Activated CD8-positive, alpha-beta memory T cell treated with anti-CD3 and anti-CD28 coated beads, Interleukin-2, amount 10 ng/mL, durations not matched to agents 7 days and 5 days (primary cell): ENCODE data around the gene ALX4. TPM values are rescaled to one million over a fixed set of nuclear protein-coding genes. Genes with fewer than 3 reads are reported as not detected.
A peak's percentile ranks its signal among the peaks of the same experiment; 100 is the strongest.

ENCODE experiments used
- ATAC-seq: fragments of 150-1000 bp; cut with Tn5 transposase; one replicate; pipeline ENCODE4 v1.10.0; 2021; ENCODE audit warnings: moderate library complexity
- CTCF ChIA-PET: fragments of 350-600 bp; sonication (Branson Sonifier 250); formaldehyde crosslinking; loops from one replicate; lab custom pipeline; 2021; ENCODE audit warnings: antibody characterized with exemption; lab: Charles Lee
- DNase-seq: peaks from one replicate; pipeline ENCODE4 v3.0.0-alpha.2; 2020
- H3K27ac Mint-ChIP-seq: one replicate; pipeline ENCODE4 v1.8.0; 2021; ENCODE audit warnings: mild to moderate bottlenecking, mixed read lengths
- H3K27me3 Mint-ChIP-seq: one replicate; pipeline ENCODE4 v1.8.0; 2021; ENCODE audit warnings: mixed read lengths
- H3K36me3 Mint-ChIP-seq: one replicate; pipeline ENCODE4 v1.8.0; 2021; ENCODE audit warnings: mild to moderate bottlenecking, mixed read lengths
- H3K4me1 Mint-ChIP-seq: one replicate; pipeline ENCODE4 v1.8.0; 2021; ENCODE audit warnings: mixed read lengths
- H3K4me3 Mint-ChIP-seq: one replicate; pipeline ENCODE4 v1.8.0; 2021; ENCODE audit warnings: mild to moderate bottlenecking, moderate library complexity, mixed read lengths
- H3K9me3 Mint-ChIP-seq: one replicate; pipeline ENCODE4 v1.8.0; 2022; ENCODE audit warnings: low read depth, mixed read lengths
- total RNA-seq, 2 experiments: library from RNA; stranded (reverse); gene quantifications; one replicate each; pipeline ENCODE4 v1.2.3, GENCODE V29; 2021

ALX4 gene
- total RNA-seq, 2 experiments from 2014 or later, result not detected

DNA sequence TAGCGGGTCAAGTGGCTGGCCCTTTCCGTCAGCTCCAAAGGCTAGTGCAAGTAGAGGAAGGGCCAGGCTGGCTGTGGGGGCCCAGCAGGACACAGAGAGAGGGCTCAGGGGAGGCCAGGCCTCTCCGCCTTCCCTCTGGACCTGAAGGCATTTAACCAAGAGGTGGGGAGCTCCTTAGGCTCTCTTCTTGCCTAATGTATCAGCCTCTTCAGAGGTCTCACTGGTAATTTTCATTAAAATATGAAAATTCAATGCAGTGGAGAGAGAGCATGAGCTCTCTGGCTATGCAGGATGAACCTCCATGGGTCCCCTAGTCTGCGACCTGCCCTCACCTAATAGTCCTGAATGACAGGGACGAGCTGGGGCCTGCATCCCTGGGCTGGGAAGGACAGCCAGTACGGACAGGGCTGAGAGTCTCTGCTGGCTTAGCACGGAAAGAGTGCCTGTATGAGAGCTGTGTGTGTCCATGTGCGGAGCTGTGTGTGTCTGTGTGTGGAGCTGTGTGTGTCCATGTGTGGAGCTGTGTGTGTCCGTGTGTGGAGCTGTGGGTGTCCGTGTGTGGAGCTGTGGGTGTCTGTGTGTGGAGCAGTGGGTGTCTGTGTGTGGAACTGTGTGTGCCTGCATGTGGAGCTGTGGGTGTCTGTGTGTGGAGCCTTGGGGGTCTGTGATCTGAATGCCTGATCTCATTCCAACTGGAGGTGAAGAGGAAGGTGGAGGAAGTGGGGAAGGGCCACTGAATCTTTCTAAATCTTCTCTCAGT lies 2.4 kb downstream of the ALX4 start:
- Mint-ChIP-seq H3K36me3 (no peaks in the 10 kb centered on the region), H3K27ac (no peak overlapping the region), H3K27me3 (peaks cover 97% of the 10 kb centered on the region), H3K4me3 (no peak overlapping the region), H3K4me1 (peaks cover 31% of the 10 kb centered on the region), H3K9me3 (no peaks in the 10 kb centered on the region)
- ATAC-seq (no peak), DNase-seq (no peak)
- CTCF ChIA-PET, result interaction anchor here (1.2 to 1.9 kb wide), 3 partner anchors 9 to 50 kb away, joined by 3 to 5 read pairs (median 3); no protein-coding TSS in a partner anchor

DNA sequence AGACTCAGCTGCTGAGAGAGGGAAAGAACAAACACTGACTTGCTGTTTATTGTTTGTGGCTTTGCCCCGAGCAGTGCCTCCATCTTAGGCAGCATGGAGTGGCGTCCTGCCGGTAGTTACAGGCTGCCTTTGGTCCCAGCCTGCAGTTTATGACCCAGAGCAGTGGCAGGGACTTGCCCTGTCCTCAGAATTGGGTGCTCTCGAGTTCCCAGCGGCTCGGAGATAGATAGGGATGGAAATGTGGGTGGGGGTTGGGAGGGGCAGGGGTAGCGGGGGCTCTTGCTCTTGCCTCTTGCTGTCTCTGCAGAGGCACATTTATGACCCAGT lies 3.1 kb downstream of the ALX4 start:
- no peak overlapping the region for H3K27ac Mint-ChIP-seq
- no peaks in the 10 kb centered on the region for H3K9me3 Mint-ChIP-seq
- ATAC-seq (no peak), DNase-seq (no peak)
- H3K4me1 Mint-ChIP-seq, result peaks cover 31% of the 10 kb centered on the region
- peak overlapping the region; percentile 82 for H3K4me3 Mint-ChIP-seq
- H3K27me3 Mint-ChIP-seq, result peaks cover 97% of the 10 kb centered on the region
- CTCF ChIA-PET, result interaction anchor here (1.2 to 1.9 kb wide), 3 partner anchors 10 to 212 kb away, joined by 3 to 5 read pairs (median 3); no protein-coding TSS in a partner anchor
- no peaks in the 10 kb centered on the region for H3K36me3 Mint-ChIP-seq

GRCh38 chr11:44306052-44306917 lies 3.7 kb downstream of the ALX4 start:
- ATAC-seq, result peak; percentile 34

DNA sequence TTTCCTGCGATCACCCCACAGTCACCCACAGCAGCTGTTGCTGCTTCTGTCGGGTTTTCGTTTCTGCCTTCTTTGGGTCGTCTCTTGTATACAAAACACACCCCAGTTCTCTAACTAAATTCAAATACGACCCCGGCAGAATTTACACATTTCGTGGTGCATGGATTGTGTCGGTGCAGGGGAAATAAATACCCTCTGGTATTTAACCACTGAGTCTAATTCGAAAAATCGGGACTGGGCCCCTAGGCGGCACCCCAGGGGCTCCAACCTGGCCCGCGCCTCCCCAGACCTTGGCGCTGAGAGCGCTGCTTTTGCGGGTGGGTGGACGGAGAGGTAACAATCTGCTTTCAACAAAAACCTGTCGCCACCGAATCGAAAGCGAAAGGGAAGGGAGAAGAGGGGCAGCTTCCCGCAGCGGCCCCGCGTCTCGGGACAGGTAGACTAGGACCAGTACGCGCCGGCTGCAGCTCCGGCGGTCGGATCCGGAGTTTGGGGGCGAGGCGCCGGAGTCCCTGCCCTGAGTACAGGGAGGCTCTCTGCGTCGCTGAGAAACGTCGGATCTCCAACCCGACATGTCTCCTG lies 4.4 kb downstream of the ALX4 start:
- DNase-seq, result peak; percentile 78
- peak; percentile 71 for ATAC-seq
- Mint-ChIP-seq H3K27ac (peak overlapping the region; percentile 45), H3K4me1 (peaks cover 29% of the 10 kb centered on the region), H3K9me3 (no peaks in the 10 kb centered on the region), H3K27me3 (peaks cover 93% of the 10 kb centered on the region), H3K4me3 (peak overlapping the region; percentile 82), H3K36me3 (no peaks in the 10 kb centered on the region)
- CTCF ChIA-PET, result interaction anchor here (1.3 to 1.6 kb wide), 2 partner anchors 211 to 218 kb away, joined by 3 to 4 read pairs; no protein-coding TSS in a partner anchor

More at GRCh38 chr11:44306052-44306917, 3.7 kb downstream of the ALX4 start:
- Mint-ChIP-seq H3K9me3 (no peaks in the 10 kb centered on the region), H3K4me1 (peaks cover 31% of the 10 kb centered on the region), H3K4me3 (peak overlapping the region; percentile 82), H3K27me3 (peaks cover 97% of the 10 kb centered on the region), H3K27ac (no peak overlapping the region), H3K36me3 (no peaks in the 10 kb centered on the region)
- CTCF ChIA-PET, result interaction anchor here (1.2 to 1.6 kb wide), 3 partner anchors 21 to 217 kb away, joined by 3 to 4 read pairs (median 3); no protein-coding TSS in a partner anchor
- DNase-seq, result no peak

DNA sequence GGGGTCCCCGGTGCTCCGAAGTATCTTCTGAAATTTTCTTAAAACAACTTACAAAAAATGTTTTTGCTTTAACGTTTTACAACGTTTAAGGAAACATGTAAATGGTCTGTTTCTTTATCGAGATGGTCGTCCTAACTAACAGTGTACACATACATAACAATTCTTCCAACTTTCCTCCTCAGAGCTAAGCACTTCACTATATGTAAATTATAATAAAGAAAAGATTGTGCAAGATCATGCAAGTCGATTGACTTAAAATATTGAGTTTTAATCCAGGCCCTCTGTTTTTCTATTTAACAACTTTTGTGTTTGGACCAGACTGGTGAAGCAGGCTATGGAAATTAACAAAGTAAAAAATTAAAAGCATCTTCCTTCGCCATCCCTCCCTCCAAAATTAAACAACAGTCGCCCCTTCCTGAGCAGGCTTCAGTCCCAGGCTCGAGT lies 4.9 kb downstream of the ALX4 start:
- ATAC-seq (no peak), DNase-seq (no peak)
- H3K36me3 Mint-ChIP-seq, result no peaks in the 10 kb centered on the region
- H3K4me1 Mint-ChIP-seq, result peaks cover 29% of the 10 kb centered on the region
- no peaks in the 10 kb centered on the region for H3K9me3 Mint-ChIP-seq
- CTCF ChIA-PET, result interaction anchor here (1.3 to 1.6 kb wide), 2 partner anchors 210 to 218 kb away, joined by 3 to 4 read pairs; no protein-coding TSS in a partner anchor
- H3K4me3 Mint-ChIP-seq, result peak overlapping the region; percentile 82
- H3K27me3 Mint-ChIP-seq, result peaks cover 92% of the 10 kb centered on the region
- peak overlapping the region; percentile 45 for H3K27ac Mint-ChIP-seq

DNA sequence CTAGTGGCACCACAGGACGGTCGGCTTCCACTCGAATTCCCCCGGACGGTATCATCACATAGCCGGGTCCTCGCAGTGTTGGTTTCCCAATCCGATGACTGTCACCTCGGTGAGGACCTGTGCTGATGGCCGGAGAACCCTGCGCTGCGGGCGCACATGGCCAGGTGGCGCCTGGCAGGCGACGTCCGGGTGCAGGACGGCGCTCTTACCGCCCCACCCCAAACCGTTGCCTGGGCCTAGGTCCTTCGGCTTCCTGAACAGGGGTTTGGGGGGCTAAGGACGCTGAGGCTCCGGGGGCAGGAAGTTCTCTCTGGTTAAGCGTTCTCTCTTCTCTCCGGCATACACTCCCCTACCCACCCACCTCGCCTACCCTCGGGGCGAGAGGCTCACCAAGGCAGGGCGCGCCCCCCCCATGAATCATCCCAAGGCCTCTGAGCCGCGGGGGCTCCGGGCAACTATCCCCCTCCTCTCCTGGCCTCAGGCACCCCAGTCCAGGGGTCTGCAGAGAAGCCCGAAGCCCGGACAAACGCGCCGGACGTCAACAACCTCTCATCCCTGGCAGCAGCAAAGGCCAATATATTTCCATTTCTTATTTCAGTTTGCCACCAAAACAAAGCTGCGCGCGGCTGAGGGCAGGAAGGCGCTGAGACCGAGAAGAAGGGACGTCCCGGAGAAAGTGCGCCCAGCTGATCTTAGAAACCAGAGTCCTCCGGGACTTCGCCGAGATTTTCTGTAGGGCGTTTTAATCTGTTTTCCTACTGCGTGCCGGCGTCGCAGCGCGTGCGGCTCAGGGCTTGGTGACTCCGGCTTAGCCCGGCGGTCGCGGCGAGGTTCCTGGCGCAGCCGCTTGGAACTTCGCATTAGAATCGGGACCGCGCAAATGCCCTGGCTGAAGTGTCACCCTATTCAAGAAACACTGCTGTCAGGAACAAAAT lies 5.6 kb downstream of the ALX4 start:
- Mint-ChIP-seq H3K36me3 (no peaks in the 10 kb centered on the region), H3K27ac (no peak overlapping the region), H3K27me3 (peaks cover 86% of the 10 kb centered on the region), H3K9me3 (no peaks in the 10 kb centered on the region), H3K4me3 (peak overlapping the region; percentile 82), H3K4me1 (peaks cover 29% of the 10 kb centered on the region)
- CTCF ChIA-PET, result no interaction called here
- ATAC-seq (no peak), DNase-seq (no peak)

DNA sequence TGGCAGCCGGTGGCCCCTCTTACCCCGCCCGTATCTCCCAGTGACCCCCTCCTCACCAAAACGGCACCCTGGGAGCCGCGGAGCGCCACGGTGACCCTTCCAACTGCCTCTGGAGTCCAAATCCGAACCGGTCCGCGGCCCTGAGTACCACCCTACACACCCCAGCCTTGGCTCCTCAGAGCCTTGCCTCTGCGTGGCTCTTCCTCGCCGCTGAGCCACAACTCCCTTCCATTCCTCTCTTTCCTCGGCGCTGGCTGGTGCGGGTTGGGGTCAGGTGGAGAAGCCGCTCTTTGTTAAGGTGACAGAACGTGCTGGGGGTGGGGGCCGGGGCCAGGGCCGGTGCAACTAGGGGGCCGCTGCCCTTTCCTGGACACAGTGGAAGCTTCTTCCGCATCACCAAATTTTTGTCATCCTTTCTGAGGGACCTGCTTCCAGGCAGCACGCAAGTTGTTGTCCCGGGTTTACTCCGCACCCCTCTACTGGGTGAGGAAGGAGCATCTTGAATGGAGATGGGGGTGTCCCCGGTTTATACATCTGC lies 6.5 kb downstream of the ALX4 start:
- no peak for DNase-seq
- H3K27me3 Mint-ChIP-seq, result peaks cover 78% of the 10 kb centered on the region
- no peak for ATAC-seq
- no peak overlapping the region for H3K4me3 Mint-ChIP-seq
- H3K27ac Mint-ChIP-seq, result no peak overlapping the region
- H3K36me3 Mint-ChIP-seq, result no peaks in the 10 kb centered on the region
- CTCF ChIA-PET, result no interaction called here
- peaks cover 26% of the 10 kb centered on the region for H3K4me1 Mint-ChIP-seq
- no peaks in the 10 kb centered on the region for H3K9me3 Mint-ChIP-seq

- no peaks in the 10 kb centered on the region for H3K36me3 Mint-ChIP-seq
- no peaks in the 10 kb centered on the region for H3K9me3 Mint-ChIP-seq
- H3K27ac Mint-ChIP-seq, result no peak overlapping the region
- ATAC-seq, result no peak
- H3K4me1 Mint-ChIP-seq, result peaks cover 26% of the 10 kb centered on the region
- H3K27me3 Mint-ChIP-seq, result peaks cover 66% of the 10 kb centered on the region
- CTCF ChIA-PET, result no interaction called here
- DNase-seq, result no peak
- H3K4me3 Mint-ChIP-seq, result no peak overlapping the region
These were observed 8.2 kb downstream of the ALX4 start for GRCh38 chr11:44301564-44302271.

GRCh38 chr11:44300844-44301563 lies 8.9 kb downstream of the ALX4 start:
- peaks cover 21% of the 10 kb centered on the region for H3K4me1 Mint-ChIP-seq
- no peak overlapping the region for H3K4me3 Mint-ChIP-seq
- DNase-seq (no peak), ATAC-seq (no peak)
- peaks cover 59% of the 10 kb centered on the region for H3K27me3 Mint-ChIP-seq
- H3K27ac Mint-ChIP-seq, result no peak overlapping the region
- CTCF ChIA-PET, result no interaction called here
- no peaks in the 10 kb centered on the region for H3K36me3 Mint-ChIP-seq
- no peaks in the 10 kb centered on the region for H3K9me3 Mint-ChIP-seq

DNA sequence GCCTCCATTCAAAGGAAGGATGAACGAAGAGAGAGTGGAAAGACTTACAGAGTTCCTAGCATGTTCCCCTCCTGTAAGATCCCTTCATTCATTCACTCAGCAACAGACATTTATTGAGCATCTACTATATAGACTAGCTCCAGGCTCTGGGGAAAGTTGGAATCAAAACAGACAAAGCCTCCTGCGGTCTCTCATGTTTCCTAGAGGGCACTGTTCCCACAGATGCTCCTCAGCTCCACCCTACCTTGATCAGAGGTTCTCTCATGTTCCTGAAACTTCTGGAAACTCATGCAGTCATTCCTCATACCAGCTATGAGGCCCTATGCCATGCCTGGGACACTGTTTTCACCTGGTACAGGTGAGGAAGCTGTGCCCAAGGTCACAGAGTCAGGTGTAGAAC lies 11.1 kb downstream of the ALX4 start:
- H3K27ac Mint-ChIP-seq, result no peak overlapping the region
- DNase-seq, result no peak
- CTCF ChIA-PET, result no interaction called here

GRCh38 chr11:44290208-44290607 lies 19.7 kb downstream of the ALX4 start:
- Mint-ChIP-seq H3K36me3 (no peaks in the 10 kb centered on the region), H3K27ac (no peak overlapping the region), H3K4me3 (no peak overlapping the region), H3K27me3 (peaks cover 6% of the 10 kb centered on the region), H3K4me1 (no peaks in the 10 kb centered on the region), H3K9me3 (no peaks in the 10 kb centered on the region)
- CTCF ChIA-PET, result interaction anchor here (0.9 to 1.0 kb wide), 2 partner anchors 11 to 76 kb away, joined by 3 to 4 read pairs; no protein-coding TSS in a partner anchor
- ATAC-seq, result no peak
- DNase-seq, result no peak

More for the DNA sequence above, 11.1 kb downstream of the ALX4 start:
- no peaks in the 10 kb centered on the region for H3K9me3 Mint-ChIP-seq
- H3K36me3 Mint-ChIP-seq, result no peaks in the 10 kb centered on the region
- peaks cover 43% of the 10 kb centered on the region for H3K27me3 Mint-ChIP-seq
- ATAC-seq, result no peak
- peaks cover under 1% of the 10 kb centered on the region for H3K4me1 Mint-ChIP-seq
- no peak overlapping the region for H3K4me3 Mint-ChIP-seq
